ENCODE measurements around the gene IL1RAPL1. TPM values are rescaled to one million over a fixed set of nuclear protein-coding genes. Genes with fewer than 3 reads are reported as not detected.

IL1RAPL1 gene
- total RNA-seq, 4 donors from 2014 or later: 0.16 to 0.46 TPM; not detected in 2

GRCh38 chrX:28584025-28584424 is 3.2 kb upstream of the IL1RAPL1 start:
- intact Hi-C loops (cut with DNase I; ENCODE audit: low total_unique reads): no loop called here
- H3K27me3 ChIP-seq: peaks cover 0 to 12% (median 0%) of the 10 kb centered on the region in 3 donors
- TF ChIP-seq POLR2A (IDR thresholded peaks at IDR 0.05) (no peak), CTCF (IDR thresholded peaks at IDR 0.05 in 4 of 5, conservative IDR thresholded peaks at IDR 0.05 in 1 of 5) (no peak)

GRCh38 chrX:28585767-28586166 is 1.5 kb upstream of the IL1RAPL1 start:
- H3K4me3 ChIP-seq: peak overlapping the region in 3 of 4 donors; percentile 34 to 45 (median 40)
- no peak overlapping the region for H3K27ac ChIP-seq
- DNase-seq: no peak
- ATAC-seq: no peak
- no peaks in the 10 kb centered on the region for H3K4me1 ChIP-seq
- H3K36me3 ChIP-seq: no peaks in the 10 kb centered on the region
- intact Hi-C loops (cut with DNase I; ENCODE audit: low total_unique reads) (no loop called here), in situ Hi-C loops (cut with MboI; ENCODE audit: low sequenced_read_pairs in 4 of 4) (no loop called here)
- no peak for TF ChIP-seq CTCF (IDR thresholded peaks at IDR 0.05 in 4 of 5, conservative IDR thresholded peaks at IDR 0.05 in 1 of 5)
- no peak for TF ChIP-seq POLR2A (IDR thresholded peaks at IDR 0.05)
- no peaks in the 10 kb centered on the region for H3K9me3 ChIP-seq
- peaks cover 0 to 12% (median 0%) of the 10 kb centered on the region in 3 donors for H3K27me3 ChIP-seq

More at GRCh38 chrX:28584025-28584424, 3.2 kb upstream of the IL1RAPL1 start:
- DNase-seq: no peak
- Histone ChIP-seq H3K4me1 (no peaks in the 10 kb centered on the region), H3K4me3 (no peak overlapping the region), H3K27ac (no peak overlapping the region), H3K36me3 (no peaks in the 10 kb centered on the region), H3K9me3 (no peaks in the 10 kb centered on the region)
- no peak for ATAC-seq
- in situ Hi-C loops (cut with MboI; ENCODE audit: low sequenced_read_pairs in 4 of 4): no loop called here

DNA sequence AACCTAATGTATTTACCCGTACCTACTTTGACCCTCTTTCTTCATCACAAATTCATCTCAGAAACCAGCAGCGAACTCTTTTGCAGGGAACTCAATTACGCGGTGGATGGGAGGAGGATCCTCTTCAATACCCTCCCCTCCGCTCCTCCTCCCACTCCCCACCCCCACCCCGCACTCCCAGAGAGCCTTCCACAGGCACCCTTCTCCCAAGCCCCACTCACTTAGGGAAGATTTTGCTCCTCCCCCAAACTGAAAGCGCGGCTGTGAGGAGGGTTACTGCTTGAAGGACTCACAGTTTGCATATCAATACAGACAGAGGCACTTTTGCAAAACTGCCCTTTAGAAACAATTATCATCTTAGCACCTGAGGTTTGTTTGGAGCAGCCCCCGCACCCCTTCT is 960 bp upstream of the IL1RAPL1 start:
- DNase-seq (no peak), ATAC-seq (no peak)
- TF ChIP-seq CTCF (IDR thresholded peaks at IDR 0.05 in 4 of 5, conservative IDR thresholded peaks at IDR 0.05 in 1 of 5): no peak
- no peak for TF ChIP-seq POLR2A (IDR thresholded peaks at IDR 0.05)
- Histone ChIP-seq H3K36me3 (no peaks in the 10 kb centered on the region), H3K27ac (peak overlapping the region in 2 of 4 donors; percentile 28 to 51), H3K4me1 (no peaks in the 10 kb centered on the region), H3K27me3 (peaks cover 0 to 12% (median 0%) of the 10 kb centered on the region in 3 donors), H3K4me3 (peak overlapping the region; percentile 34 to 45 (median 38)), H3K9me3 (no peaks in the 10 kb centered on the region)
- intact Hi-C loops (cut with DNase I; ENCODE audit: low total_unique reads): no loop called here
- in situ Hi-C loops (cut with MboI; ENCODE audit: low sequenced_read_pairs in 4 of 4): no loop called here

DNA sequence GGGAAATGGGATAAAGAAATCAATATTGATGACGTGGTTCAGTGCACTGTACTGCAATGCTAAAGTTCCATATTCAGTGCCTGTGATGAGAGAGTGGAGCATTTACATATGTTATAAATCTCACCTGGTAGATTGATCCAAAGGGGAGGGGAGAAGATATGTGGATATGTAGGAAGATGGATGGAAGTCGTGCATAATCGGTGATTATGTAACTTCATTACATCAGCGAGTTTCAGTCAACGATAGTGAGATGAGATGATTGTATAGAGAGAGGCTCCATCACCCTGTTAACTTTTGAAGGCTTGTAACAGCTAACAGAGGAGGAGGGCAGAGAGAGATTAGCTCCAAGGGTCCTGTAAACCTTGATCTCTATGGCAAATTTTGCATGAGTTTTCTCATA is 1.8 kb downstream of the IL1RAPL1 start:
- H3K36me3 ChIP-seq: no peaks in the 10 kb centered on the region
- DNase-seq (no peak), ATAC-seq (no peak)
- no peaks in the 10 kb centered on the region for H3K9me3 ChIP-seq
- intact Hi-C loops (cut with DNase I; ENCODE audit: low total_unique reads) (no loop called here), in situ Hi-C loops (cut with MboI; ENCODE audit: low sequenced_read_pairs in 4 of 4) (no loop called here)
- no peak overlapping the region for H3K27ac ChIP-seq
- no peaks in the 10 kb centered on the region for H3K4me1 ChIP-seq
- TF ChIP-seq CTCF (IDR thresholded peaks at IDR 0.05 in 4 of 5, conservative IDR thresholded peaks at IDR 0.05 in 1 of 5) (no peak), POLR2A (IDR thresholded peaks at IDR 0.05) (no peak)
- H3K27me3 ChIP-seq: peaks cover 0 to 12% (median 0%) of the 10 kb centered on the region in 3 donors
- H3K4me3 ChIP-seq: peak overlapping the region in 2 of 4 donors; percentile 20 to 24

GRCh38 chrX:28590396-28590795 is 3.1 kb downstream of the IL1RAPL1 start:
- intact Hi-C loops (cut with DNase I; ENCODE audit: low total_unique reads) (no loop called here), in situ Hi-C loops (cut with MboI; ENCODE audit: low sequenced_read_pairs in 4 of 4) (no loop called here)
- TF ChIP-seq POLR2A (IDR thresholded peaks at IDR 0.05) (no peak), CTCF (IDR thresholded peaks at IDR 0.05 in 4 of 5, conservative IDR thresholded peaks at IDR 0.05 in 1 of 5) (no peak)
- H3K36me3 ChIP-seq: no peaks in the 10 kb centered on the region
- DNase-seq (no peak), ATAC-seq (no peak)
- no peaks in the 10 kb centered on the region for H3K4me1 ChIP-seq
- peaks cover 0 to 12% (median 0%) of the 10 kb centered on the region in 3 donors for H3K27me3 ChIP-seq
- no peak overlapping the region for H3K27ac ChIP-seq
- no peaks in the 10 kb centered on the region for H3K9me3 ChIP-seq
- H3K4me3 ChIP-seq: no peak overlapping the region

Data from gastrocnemius medialis (tissue), 4 donors.